ENCODE data around the gene SKAP1. TPM values are rescaled to one million over a fixed set of nuclear protein-coding genes. Genes with fewer than 3 reads are reported as not detected.

Gene SKAP1
- polyA plus RNA-seq, 6 donors from 2014 or later: 79.3 to 166 (median 140) TPM

DNA sequence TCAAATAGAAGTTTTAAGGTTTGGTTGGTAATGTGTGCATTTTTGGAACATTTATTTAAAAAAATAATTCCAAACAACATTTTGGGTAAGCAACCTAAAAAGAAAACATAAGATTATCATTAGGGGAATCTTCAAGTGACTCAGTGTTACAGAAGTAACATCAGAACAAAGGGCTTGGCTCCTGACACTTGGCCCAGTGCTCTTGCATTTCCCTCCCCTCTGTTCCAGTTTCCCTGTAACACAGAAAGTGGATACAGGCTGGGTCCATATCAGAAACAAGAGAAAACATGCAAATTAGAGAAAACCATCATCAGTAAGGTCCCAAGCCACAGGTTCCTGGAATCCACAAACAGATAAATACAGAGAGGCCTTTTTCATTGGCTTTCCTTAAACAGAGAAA, 40.1 kb downstream of the SKAP1 start:
- ATAC-seq (ENCODE audit: low read depth in 2 of 2): no peak
- Mint-ChIP-seq H3K4me3 (no peak overlapping the region), H3K27ac (peak overlapping the region in 2 of 6 donors; percentile 69 to 73), H3K27me3 (no peaks in the 10 kb centered on the region), H3K4me1 (peaks cover 13 to 25% (median 19%) of the 10 kb centered on the region in 3 donors), H3K36me3 (peaks cover 8 to 18% of the 10 kb centered on the region in 2 donors), H3K9me3 (no peaks in the 10 kb centered on the region)
- DNase-seq: no peak

DNA sequence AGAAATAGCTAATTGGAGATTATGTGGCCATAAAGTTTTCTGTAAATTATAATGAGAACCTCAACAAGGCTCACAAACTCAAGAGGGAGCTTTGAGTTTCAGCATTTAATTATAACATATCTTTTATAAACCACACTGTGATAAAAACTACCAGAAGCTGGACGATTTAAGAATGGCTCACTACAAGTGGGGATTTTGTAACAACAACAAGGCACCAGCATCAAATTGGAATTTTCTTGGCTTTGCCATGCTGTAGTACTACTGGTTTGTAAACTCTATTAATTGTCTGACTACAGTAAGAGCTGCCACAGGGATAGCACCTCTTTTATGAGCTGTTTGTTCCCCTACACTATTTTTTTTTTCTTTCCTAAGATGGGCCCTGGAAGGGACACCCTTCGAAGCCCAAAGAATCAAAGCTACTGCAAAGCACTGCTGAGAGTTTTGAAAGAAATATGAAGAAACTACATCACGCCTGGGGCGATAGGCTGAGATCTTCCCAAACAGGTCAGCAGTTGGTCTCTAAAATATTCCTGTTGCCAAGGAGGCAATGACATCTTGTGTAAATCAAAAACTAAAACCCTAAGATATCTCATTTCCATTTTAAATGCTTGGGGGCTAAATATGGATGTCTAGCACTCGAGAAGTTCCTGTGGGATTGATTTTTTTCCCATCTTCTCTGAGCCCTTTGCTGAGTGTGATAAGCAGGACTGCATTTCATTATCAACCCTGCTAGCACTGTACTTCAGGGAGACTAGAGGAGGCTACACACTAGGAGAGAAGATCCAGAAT, 40.9 kb downstream of the SKAP1 start:
- no peaks in the 10 kb centered on the region for H3K9me3 Mint-ChIP-seq
- peaks cover 4 to 23% of the 10 kb centered on the region in 2 donors for H3K36me3 Mint-ChIP-seq
- H3K27ac Mint-ChIP-seq: no peak overlapping the region
- no peak overlapping the region for H3K4me3 Mint-ChIP-seq
- DNase-seq (no peak), ATAC-seq (ENCODE audit: low read depth in 2 of 2) (no peak)
- no peaks in the 10 kb centered on the region for H3K27me3 Mint-ChIP-seq
- H3K4me1 Mint-ChIP-seq: peaks cover 17 to 31% (median 23%) of the 10 kb centered on the region in 3 donors

DNA sequence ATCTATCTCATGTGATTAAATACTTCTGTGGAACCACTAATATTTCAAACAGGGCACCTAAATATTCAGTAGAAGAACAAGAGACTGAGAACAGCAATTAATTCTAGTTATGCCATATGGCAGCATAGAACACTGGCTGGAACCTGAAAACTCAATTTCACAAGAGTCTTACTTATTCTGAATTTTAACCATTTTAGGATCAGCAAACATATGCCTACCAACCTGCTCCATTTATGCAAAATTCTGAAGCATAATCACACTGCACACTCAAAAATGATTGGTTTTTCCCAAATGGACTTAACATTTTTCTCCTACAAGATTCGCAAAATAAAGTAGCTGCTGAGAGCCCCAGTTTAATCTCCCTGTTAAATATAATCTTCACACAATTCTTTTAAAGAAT, 43.2 kb downstream of the SKAP1 start:
- DNase-seq (no peak), ATAC-seq (ENCODE audit: low read depth in 2 of 2) (no peak)
- H3K27ac Mint-ChIP-seq: no peak overlapping the region
- H3K36me3 Mint-ChIP-seq: peaks cover 8 to 23% of the 10 kb centered on the region in 2 donors
- no peak overlapping the region for H3K4me3 Mint-ChIP-seq
- no peaks in the 10 kb centered on the region for H3K27me3 Mint-ChIP-seq
- no peaks in the 10 kb centered on the region for H3K9me3 Mint-ChIP-seq
- H3K4me1 Mint-ChIP-seq: peaks cover 23 to 41% (median 32%) of the 10 kb centered on the region in 3 donors

DNA sequence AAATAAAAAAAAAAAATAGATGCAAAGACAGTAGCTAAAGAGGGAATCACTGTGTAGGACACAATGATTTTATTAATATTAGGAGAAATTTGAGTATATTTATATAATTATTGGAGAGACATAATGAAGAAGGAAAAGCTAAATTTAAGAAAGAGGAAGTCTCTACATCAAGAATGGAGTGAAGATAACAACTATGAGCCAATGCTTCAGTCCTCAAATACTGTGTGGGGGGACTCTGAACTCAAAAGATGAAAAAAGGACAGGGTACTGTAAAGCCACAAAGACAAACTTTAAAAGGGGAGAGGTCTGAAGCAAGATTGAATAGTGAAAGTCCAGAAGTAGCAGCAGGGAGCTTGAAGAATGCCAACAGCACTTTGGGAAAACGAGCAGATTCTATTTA, 44.7 kb downstream of the SKAP1 start:
- peak overlapping the region in 2 of 8 donors; percentile 13 to 54 for H3K4me3 Mint-ChIP-seq
- no peak overlapping the region for H3K27ac Mint-ChIP-seq
- no peaks in the 10 kb centered on the region for H3K9me3 Mint-ChIP-seq

DNA sequence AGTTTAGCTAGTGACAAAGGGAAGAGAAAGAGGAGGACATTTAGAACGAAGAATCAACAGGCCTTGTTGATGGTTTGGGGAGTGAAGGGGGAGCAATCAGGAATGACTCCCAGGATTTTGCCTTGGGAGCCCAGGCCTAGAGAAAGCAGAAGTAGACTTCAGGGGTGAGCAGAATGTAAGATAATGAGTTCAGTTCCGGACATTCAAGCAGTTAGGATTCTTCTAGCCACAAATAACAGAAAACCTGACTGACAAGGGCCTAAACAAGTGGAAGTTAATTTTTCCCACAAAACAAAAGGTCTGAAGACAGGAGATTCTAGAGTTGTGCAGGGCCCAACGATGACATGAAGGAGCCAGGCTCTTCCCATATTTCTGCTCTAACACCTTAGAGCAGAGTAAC, 45.9 kb downstream of the SKAP1 start:
- no peak for DNase-seq
- peak overlapping the region in 1 of 8 donors; percentile 26 for H3K4me3 Mint-ChIP-seq
- no peaks in the 10 kb centered on the region for H3K27me3 Mint-ChIP-seq
- peaks cover 13 to 30% of the 10 kb centered on the region in 2 donors for H3K36me3 Mint-ChIP-seq
- H3K4me1 Mint-ChIP-seq: peaks cover 28 to 44% (median 28%) of the 10 kb centered on the region in 3 donors
- H3K9me3 Mint-ChIP-seq: no peaks in the 10 kb centered on the region
- no peak overlapping the region for H3K27ac Mint-ChIP-seq
- no peak for ATAC-seq (ENCODE audit: low read depth in 2 of 2)

More for the DNA sequence above, 44.7 kb downstream of the SKAP1 start:
- DNase-seq (no peak), ATAC-seq (ENCODE audit: low read depth in 2 of 2) (no peak)
- Mint-ChIP-seq H3K36me3 (peaks cover 13 to 30% of the 10 kb centered on the region in 2 donors), H3K4me1 (peaks cover 28 to 44% (median 32%) of the 10 kb centered on the region in 3 donors), H3K27me3 (no peaks in the 10 kb centered on the region)

DNA sequence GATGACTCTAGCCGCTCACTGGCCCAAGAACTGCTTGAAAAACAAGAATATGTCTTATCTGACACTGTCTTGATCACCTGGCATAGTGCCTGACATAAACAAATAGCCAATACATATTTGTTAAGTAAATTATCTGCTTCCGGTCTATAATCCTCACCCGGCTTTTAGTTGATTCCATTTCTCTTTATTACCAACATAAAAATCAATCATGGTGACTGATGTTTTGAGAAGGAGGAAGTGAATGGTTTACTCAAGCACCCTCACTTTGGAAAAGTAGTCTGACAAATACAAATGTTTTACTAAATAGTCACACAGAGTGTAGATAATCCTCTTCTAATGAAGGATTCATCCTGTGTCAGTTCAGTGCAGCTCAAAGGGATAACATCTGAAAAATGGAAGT, 47.0 kb downstream of the SKAP1 start:
- ATAC-seq (ENCODE audit: low read depth in 2 of 2): no peak
- no peaks in the 10 kb centered on the region for H3K9me3 Mint-ChIP-seq
- DNase-seq: no peak
- no peak overlapping the region for H3K27ac Mint-ChIP-seq
- H3K4me3 Mint-ChIP-seq: peak overlapping the region in 1 of 8 donors; percentile 3
- H3K4me1 Mint-ChIP-seq: peaks cover 28 to 44% (median 28%) of the 10 kb centered on the region in 3 donors
- H3K36me3 Mint-ChIP-seq: peaks cover 13 to 30% of the 10 kb centered on the region in 2 donors
- H3K27me3 Mint-ChIP-seq: no peaks in the 10 kb centered on the region

DNA sequence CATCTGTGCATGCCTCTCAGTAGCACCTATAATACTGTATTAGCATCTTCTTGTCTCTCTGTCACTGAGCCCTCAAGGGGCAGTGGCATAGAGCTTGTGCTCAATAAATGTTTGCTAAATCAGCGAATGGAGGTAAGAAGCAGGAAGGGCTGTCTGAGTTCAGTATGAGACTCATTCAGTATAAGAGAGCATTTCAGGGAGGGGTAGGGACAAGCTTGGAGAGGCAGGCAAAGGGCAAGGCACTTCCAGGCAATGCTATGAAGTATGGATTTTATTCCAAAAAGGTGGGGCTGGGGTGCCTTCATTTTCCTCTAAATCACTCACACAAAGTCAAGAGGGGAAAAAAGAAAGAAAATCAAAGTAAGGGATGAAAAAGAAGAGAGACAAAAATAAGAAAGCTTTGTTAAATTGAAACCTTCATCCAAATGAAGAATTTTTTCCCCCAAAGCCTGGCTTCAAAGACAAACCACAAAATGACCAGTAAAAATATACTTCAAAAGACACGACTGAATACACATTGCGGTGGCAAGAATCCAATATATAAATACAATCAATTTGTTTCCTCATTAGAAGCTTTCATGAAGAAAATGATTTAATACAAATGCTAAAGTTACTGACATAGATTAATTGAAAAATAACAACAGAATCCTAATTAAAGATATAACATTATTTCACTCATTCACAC, 51.2 kb downstream of the SKAP1 start:
- no peak overlapping the region for H3K27ac Mint-ChIP-seq
- no peaks in the 10 kb centered on the region for H3K9me3 Mint-ChIP-seq
- H3K4me3 Mint-ChIP-seq: no peak overlapping the region
- H3K36me3 Mint-ChIP-seq: peaks cover 8 to 9% of the 10 kb centered on the region in 2 donors
- H3K4me1 Mint-ChIP-seq: peaks cover 9 to 31% (median 17%) of the 10 kb centered on the region in 3 donors
- DNase-seq (no peak), ATAC-seq (ENCODE audit: low read depth in 2 of 2) (no peak)
- no peaks in the 10 kb centered on the region for H3K27me3 Mint-ChIP-seq

DNA sequence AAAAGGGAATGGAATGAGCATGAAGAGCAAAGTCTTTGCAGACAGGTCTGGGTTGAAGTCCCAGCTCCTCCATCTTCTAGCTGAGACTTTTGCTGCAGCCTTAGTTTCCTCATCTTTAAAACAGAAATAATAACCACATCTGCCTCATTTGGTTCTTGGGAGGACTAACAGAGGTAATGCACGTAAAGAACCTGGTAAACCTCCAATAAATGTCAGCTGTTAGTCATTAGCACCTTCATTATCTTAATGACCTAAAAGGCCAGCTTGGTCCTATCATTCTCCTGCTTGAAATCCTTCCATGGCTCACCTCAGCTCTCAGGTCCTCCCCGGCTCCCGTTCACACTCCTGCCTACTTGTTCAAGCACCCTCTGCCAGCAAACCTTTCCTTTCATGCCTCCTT, 51.8 kb downstream of the SKAP1 start:
- H3K36me3 Mint-ChIP-seq: peaks cover 8 to 9% of the 10 kb centered on the region in 2 donors
- H3K9me3 Mint-ChIP-seq: no peaks in the 10 kb centered on the region
- no peak overlapping the region for H3K27ac Mint-ChIP-seq
- no peak for ATAC-seq (ENCODE audit: low read depth in 2 of 2)
- peaks cover 13 to 34% (median 21%) of the 10 kb centered on the region in 3 donors for H3K4me1 Mint-ChIP-seq
- H3K4me3 Mint-ChIP-seq: no peak overlapping the region
- H3K27me3 Mint-ChIP-seq: no peaks in the 10 kb centered on the region
- no peak for DNase-seq

DNA sequence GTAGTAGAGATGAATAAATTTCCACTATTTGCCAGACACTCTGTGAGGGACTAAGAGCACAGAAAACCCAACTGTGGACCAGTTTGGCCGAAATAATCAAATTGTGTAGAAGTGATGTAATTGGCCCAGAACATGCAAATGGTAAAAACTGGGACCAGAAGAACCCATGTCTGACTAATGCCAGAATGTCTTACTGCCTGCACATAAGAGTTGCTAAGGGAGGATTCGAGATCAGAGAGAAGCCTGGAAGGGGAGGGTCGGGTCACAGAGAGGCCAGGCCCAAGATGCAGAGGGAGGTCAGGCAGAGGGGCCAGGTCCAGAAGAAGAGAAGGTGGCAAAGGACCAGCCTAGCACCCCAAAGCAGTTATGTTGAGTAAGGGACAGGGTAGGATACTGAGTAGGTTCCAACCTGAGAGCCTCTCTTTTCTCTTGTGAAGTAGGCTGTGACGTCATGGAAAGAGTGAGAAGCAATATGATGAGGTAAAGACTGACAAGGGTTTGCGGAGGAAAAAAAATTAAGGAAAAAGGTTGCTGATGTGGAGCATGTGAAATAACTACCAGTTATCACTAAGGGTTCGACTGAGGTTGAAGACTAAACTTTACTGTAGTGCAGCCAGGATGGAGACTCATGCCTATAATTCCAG, 53.2 kb downstream of the SKAP1 start:
- no peak overlapping the region for H3K27ac Mint-ChIP-seq
- no peak for ATAC-seq (ENCODE audit: low read depth in 2 of 2)
- DNase-seq: no peak
- no peaks in the 10 kb centered on the region for H3K27me3 Mint-ChIP-seq
- H3K36me3 Mint-ChIP-seq: peaks cover 5 to 8% of the 10 kb centered on the region in 2 donors
- H3K4me3 Mint-ChIP-seq: no peak overlapping the region
- peaks cover 21 to 35% (median 24%) of the 10 kb centered on the region in 3 donors for H3K4me1 Mint-ChIP-seq
- no peaks in the 10 kb centered on the region for H3K9me3 Mint-ChIP-seq

DNA sequence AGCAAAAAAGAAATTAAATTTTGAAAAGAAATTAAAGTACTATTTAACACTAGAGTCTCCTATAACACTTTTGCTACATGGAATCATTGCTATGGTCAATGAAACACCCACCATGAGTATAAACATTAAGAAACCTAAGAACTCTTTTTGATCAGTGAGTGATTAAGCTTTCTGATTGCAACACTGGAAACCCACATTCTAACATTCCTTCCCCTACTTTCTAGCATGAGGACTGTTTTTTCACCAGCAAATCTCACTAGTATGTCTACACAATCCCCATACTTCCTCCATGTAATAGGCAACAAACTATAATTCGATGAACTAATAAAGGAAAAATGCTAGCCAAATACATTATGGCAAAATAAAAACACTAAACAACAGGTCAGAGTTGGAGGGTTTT, 54.7 kb downstream of the SKAP1 start:
- Mint-ChIP-seq H3K36me3 (no peaks in the 10 kb centered on the region), H3K27ac (no peak overlapping the region), H3K27me3 (no peaks in the 10 kb centered on the region), H3K4me3 (no peak overlapping the region), H3K9me3 (no peaks in the 10 kb centered on the region), H3K4me1 (peaks cover 19 to 37% (median 25%) of the 10 kb centered on the region in 3 donors)
- DNase-seq (no peak), ATAC-seq (ENCODE audit: low read depth in 2 of 2) (no peak)

DNA sequence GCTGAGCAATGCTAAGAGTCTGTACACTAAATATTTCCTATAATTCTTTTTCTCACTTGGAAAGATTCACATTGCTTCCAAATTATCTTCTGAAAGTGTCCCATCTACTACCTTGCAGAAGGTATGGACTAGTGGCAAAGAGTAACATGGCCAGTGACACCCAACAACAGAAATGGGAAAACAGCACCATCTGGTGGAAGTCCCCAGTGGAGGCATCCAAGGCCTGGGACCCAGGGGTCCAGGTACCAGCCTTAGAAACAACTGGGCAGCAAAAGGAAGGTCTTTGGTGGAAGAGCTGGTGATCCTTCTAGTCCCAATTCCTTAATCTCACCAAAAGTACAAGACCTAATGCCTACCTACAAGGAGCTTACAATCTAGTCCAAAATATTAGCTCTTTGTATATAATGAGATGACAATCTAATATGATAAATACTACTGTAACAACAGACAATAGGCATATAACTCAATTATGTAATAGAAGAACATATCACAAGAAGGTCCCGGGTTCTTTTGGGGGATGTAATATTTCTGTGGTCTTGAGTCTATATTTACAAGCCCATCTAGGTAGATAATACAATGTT, 55.3 kb downstream of the SKAP1 start:
- Mint-ChIP-seq H3K4me3 (peak overlapping the region in 4 of 8 donors; percentile 4 to 59 (median 55)), H3K36me3 (no peaks in the 10 kb centered on the region), H3K27ac (peak overlapping the region in 5 of 6 donors; percentile 0 to 94 (median 80)), H3K9me3 (no peaks in the 10 kb centered on the region), H3K27me3 (no peaks in the 10 kb centered on the region), H3K4me1 (peaks cover 19 to 38% (median 31%) of the 10 kb centered on the region in 3 donors)
- peak; percentile 20 for DNase-seq
- ATAC-seq (ENCODE audit: low read depth in 2 of 2): peak; percentile 29 to 40

DNA sequence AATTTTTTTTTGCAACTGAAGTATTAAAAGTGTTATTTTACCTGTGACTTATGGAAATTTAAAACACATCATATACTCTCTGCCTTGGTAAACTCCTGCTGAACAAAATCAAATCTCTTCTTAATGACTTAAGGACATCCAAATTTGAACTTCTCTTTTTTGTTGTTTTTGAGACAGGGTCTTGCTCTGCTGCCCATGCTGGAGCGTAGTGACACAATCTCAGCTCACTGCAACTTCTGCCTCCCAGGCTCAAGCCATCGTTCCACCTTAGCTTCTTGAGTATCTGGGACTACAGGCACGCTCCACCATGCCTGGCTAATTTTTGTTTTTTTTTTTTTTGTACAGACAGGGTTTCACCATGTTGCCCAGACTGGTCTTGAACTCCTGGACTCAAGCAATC, 56.1 kb downstream of the SKAP1 start:
- ATAC-seq (ENCODE audit: low read depth in 2 of 2) (peak; percentile 90 to 93), DNase-seq (peak; percentile 44)
- H3K4me1 Mint-ChIP-seq: peaks cover 19 to 38% (median 31%) of the 10 kb centered on the region in 3 donors

More for the DNA sequence above, 56.1 kb downstream of the SKAP1 start:
- H3K36me3 Mint-ChIP-seq: no peaks in the 10 kb centered on the region
- H3K9me3 Mint-ChIP-seq: no peaks in the 10 kb centered on the region
- no peaks in the 10 kb centered on the region for H3K27me3 Mint-ChIP-seq
- H3K4me3 Mint-ChIP-seq: peak overlapping the region; percentile 4 to 78 (median 58)
- H3K27ac Mint-ChIP-seq: peak overlapping the region; percentile 0 to 84 (median 42)
